K562 (cell line): Measurements from ENCODE around the gene SLC24A4. TPM values are rescaled to one million over a fixed set of nuclear protein-coding genes. Genes with fewer than 3 reads are reported as not detected.

Source experiments
- ATAC-seq: fragments of 200-7000 bp; cut with Tn5 transposase; 3 replicates; pipeline ENCODE4 v1.9.1; 2020; ENCODE audit warnings: moderate library complexity
- BruUV-seq: library from RNA; stranded (reverse); fragments of 400-500 nt; replicated peaks from 2 replicates; lab custom pipeline; 2021; lab: Mats Ljungman, UMichigan
- CTCF ChIA-PET: fragments of 300-600 bp; formaldehyde crosslinking; extraction: SDS; loops from one replicate; lab custom pipeline; 2021; ENCODE audit warnings: low intra/inter-chr PET ratio; lab: Yijun Ruan, JAX
- POLR2A ChIA-PET: fragments of 300-600, 350-650 bp; sonication (Branson Sonifier 250); formaldehyde crosslinking; extraction: SDS; loops from one replicate; lab custom pipeline; 2021; ENCODE audit warnings: antibody characterized with exemption, inconsistent platforms; lab: Yijun Ruan, JAX
- DNase-seq, 4 experiments: peaks; one replicate each; pipeline versions ENCODE4 v3.0.0 to v3.0.0-alpha.2; 2011 to 2018; ENCODE audit warnings: low spot score in 3 of 4, mixed read lengths in 3 of 4; ENCODE audit errors: extremely low read depth in 1 of 4
- FAIRE-seq: peaks from 2 replicates; lab custom pipeline; 2011; peaks lifted over from hg19 to GRCh38; lab: Jason Lieb, UNC
- H2AFZ ChIP-seq: 2 replicates; pipeline ENCODE4 v1.6.0; 2011; ENCODE audit warnings: low read depth, low read length, control low read depth, inconsistent platforms
- H3K27ac ChIP-seq: fragments of 200-600 bp; 3 replicates; pipeline ENCODE4 v1.8.0; 2011; ENCODE audit warnings: low read depth, mild to moderate bottlenecking, control low read depth, inconsistent platforms, low read length, moderate library complexity, mixed read lengths; ENCODE audit errors: extremely low read depth
- H3K27me3 ChIP-seq, 2 experiments: fragments of 300-600 bp in 1 of 2; 2 replicates in 1 of 2; 3 replicates in 1 of 2; pipeline versions ENCODE4 v1.6.0 to v1.8.0; 2011; ENCODE audit warnings: inconsistent platforms in 2 of 2, low read length in 2 of 2, mild to moderate bottlenecking in 1 of 2, mixed read lengths in 1 of 2, moderate library complexity in 1 of 2; ENCODE audit not compliant: control insufficient read depth in 2 of 2, insufficient read depth in 2 of 2
- H3K36me3 ChIP-seq: fragments of 300-600 bp; 3 replicates; pipeline ENCODE4 v1.8.0; 2011; ENCODE audit warnings: mild to moderate bottlenecking, low read length, inconsistent platforms; ENCODE audit not compliant: control insufficient read depth, insufficient read depth
- H3K4me1 ChIP-seq, 2 experiments: fragments of 200-600 bp in 1 of 2; replicated peaks in 1 of 2; 2 replicates in 1 of 2; 3 replicates in 1 of 2; pipeline versions ENCODE4 v1.5.1 to v1.8.0; 2011; ENCODE audit warnings: inconsistent platforms in 2 of 2, low read length in 2 of 2, mild to moderate bottlenecking in 1 of 2, mixed read lengths in 1 of 2, moderate library complexity in 1 of 2; ENCODE audit not compliant: control insufficient read depth in 2 of 2, insufficient read depth in 2 of 2
- H3K4me2 ChIP-seq: 2 replicates; pipeline ENCODE4 v1.6.1; 2011; ENCODE audit warnings: low read length, control low read depth, inconsistent platforms, mixed read lengths; ENCODE audit not compliant: insufficient read depth
- H3K4me3 ChIP-seq: fragments of 200-600 bp; sonication (generic), shearing (Covaris generic); 2 replicates; pipeline ENCODE4 v1.5.1; 2016; ENCODE audit warnings: control low read depth, inconsistent platforms
- H3K79me2 ChIP-seq: fragments of 200-600 bp; 3 replicates; pipeline ENCODE4 v1.8.0; 2011; ENCODE audit warnings: low read length, inconsistent platforms; ENCODE audit not compliant: control insufficient read depth, insufficient read depth
- H3K9ac ChIP-seq, 2 experiments: 2 replicates each; pipeline versions ENCODE4 v1.6.0 to v1.6.1; 2011; ENCODE audit warnings: low read depth in 2 of 2, low read length in 2 of 2, control low read depth in 1 of 2, inconsistent platforms in 1 of 2, mild to moderate bottlenecking in 1 of 2, mixed read lengths in 1 of 2; ENCODE audit not compliant: insufficient read depth in 1 of 2
- H3K9me1 ChIP-seq: one replicate; pipeline ENCODE4 v1.6.0; 2011; ENCODE audit warnings: inconsistent platforms, mild to moderate bottlenecking, low read length, moderate library complexity; ENCODE audit not compliant: control insufficient read depth, insufficient read depth
- H3K9me3 ChIP-seq: replicated peaks from 2 replicates; pipeline ENCODE4 v1.5.1; 2011; ENCODE audit warnings: low read depth, low read length, inconsistent platforms; ENCODE audit not compliant: control insufficient read depth, insufficient read depth
- H4K20me1 ChIP-seq: replicated peaks from 2 replicates; pipeline ENCODE4 v1.6.1; 2011; ENCODE audit warnings: low read length, inconsistent platforms, mixed read lengths; ENCODE audit not compliant: control insufficient read depth, insufficient read depth
- CEBPG ChIP-seq, 3 experiments: fragments of 200-800 bp in 1 of 3; sonication (Bioruptor generic) in 1 of 3; sonication (generic) in 1 of 3; formaldehyde crosslinking in 1 of 3; IDR thresholded peaks in 2 of 3; conservative IDR thresholded peaks in 1 of 3; 2 replicates each; pipeline versions ENCODE4 v1.6.1 to v1.8.0; 2016 to 2022; ENCODE audit warnings: missing compliant biosample characterization in 2 of 3, missing genetic modification characterization in 2 of 3, mild to moderate bottlenecking in 1 of 3, missing genetic modification reagents in 1 of 3
- CREB1 ChIP-seq, 2 experiments: sonication (generic) in 1 of 2; formaldehyde crosslinking in 1 of 2; IDR thresholded peaks; 2 replicates each; pipeline versions ENCODE4 v1.6.1 to v1.8.0; 2012 to 2022; ENCODE audit warnings: inconsistent platforms in 1 of 2, mild to moderate bottlenecking in 1 of 2, missing genetic modification reagents in 1 of 2, moderate library complexity in 1 of 2
- DNMT1 ChIP-seq: fragments of 450-650 bp; IDR thresholded peaks from 2 replicates; pipeline ENCODE4 v1.6.1; 2016; ENCODE audit warnings: antibody characterized with exemption, mild to moderate bottlenecking
- HLTF ChIP-seq: fragments of 450-650 bp; IDR thresholded peaks from 2 replicates; pipeline ENCODE4 v1.6.1; 2016
- HNRNPUL1 ChIP-seq: fragments of 200-400 bp; formaldehyde crosslinking; IDR thresholded peaks from 2 replicates; pipeline ENCODE4 v1.6.1; 2017; ENCODE audit warnings: low read length
- PHTF2 ChIP-seq: fragments of 250-450 bp; sonication (Bioruptor Pico); IDR thresholded peaks from 2 replicates; pipeline ENCODE4 v1.5.0; 2021; ENCODE audit warnings: mild to moderate bottlenecking
- RBM15 ChIP-seq: fragments of 200-400 bp; formaldehyde crosslinking; IDR thresholded peaks from 2 replicates; pipeline ENCODE4 v1.6.1; 2018; ENCODE audit warnings: mild to moderate bottlenecking, low read length, moderate library complexity; ENCODE audit not compliant: insufficient read depth
- ZFP30 ChIP-seq: fragments of 250-450 bp; sonication (Bioruptor Pico); IDR thresholded peaks from 2 replicates; pipeline ENCODE4 v1.8.0; 2022; ENCODE audit warnings: moderate library complexity, mild to moderate bottlenecking, inconsistent platforms, borderline replicate concordance
- WGBS: fragments of 100-300 bp; shearing (Covaris generic); methylation state at CpG from one replicate; pipeline ENCODE4 v1.1.6; 2016; ENCODE audit warnings: low coverage, mixed read lengths; ENCODE audit not compliant: insufficient coverage; ENCODE audit errors: missing lambda C conversion rate; 5-methylcytosine and 5-hydroxymethylcytosine counted together
- in situ Hi-C: fragments of 300-500 bp; cut with MboI; formaldehyde crosslinking; loops from 4 replicates; pipeline ENCODE4 v1.15.0; 2018; ENCODE audit warnings: inconsistent platforms, mixed read lengths
- intact Hi-C: fragments of 100-400 bp; cut with micrococcal nuclease; formaldehyde crosslinking; loops from 2 replicates; pipeline ENCODE4 v1.14.2; 2022
- polyA plus RNA-seq, 8 experiments: library from polyadenylated mRNA; depleted of rRNA in 4 of 8; stranded (reverse) in 5 of 8; unstranded in 3 of 8; fragments of >200 nt; fragmentation: Nextera tagmentation in 2 of 8; fragmentation: Illumina TruSeq in 1 of 8; extraction: Ambion mirVana in 2 of 8; extraction: Trizol in 1 of 8; gene quantifications; 2 replicates each; pipeline versions ENCODE4 v1.2.1 to v1.2.3, GENCODE V29; 2011 to 2014; ENCODE audit warnings: inconsistent platforms in 1 of 8, missing spikeins in 1 of 8
- total RNA-seq, 7 experiments: library from RNA; depleted of rRNA in 6 of 7; stranded (reverse); fragments of >200 nt in 6 of 7; fragmentation: Illumina TruSeq in 2 of 7; extraction: Trizol in 2 of 7; gene quantifications; 2 replicates each; pipeline versions ENCODE4 v1.2.1 to v1.2.3, GENCODE V29; 2011 to 2021; ENCODE audit warnings: low replicate concordance in 1 of 7
- TF ChIP-seq, protein P1 (sequence below): fragments of 450-650 bp; IDR thresholded peaks from 2 replicates; pipeline ENCODE4 v1.6.1; 2016; ENCODE audit warnings: low read depth
- TF ChIP-seq, protein P2 (sequence below), 2 experiments: fragments of 450-650 bp; IDR thresholded peaks; 2 replicates each; pipeline ENCODE4 v1.6.1; 2016
- TF ChIP-seq, protein P3 (sequence below), 3 experiments: IDR thresholded peaks in 2 of 3; conservative IDR thresholded peaks in 1 of 3; 2 replicates each; pipeline ENCODE4 v1.5.1; 2011 to 2012; ENCODE audit warnings: low read length in 3 of 3, mild to moderate bottlenecking in 3 of 3, control low read depth in 2 of 3, improper control_type of control experiment in 1 of 3, inconsistent platforms in 1 of 3, low read depth in 1 of 3, mixed read lengths in 1 of 3, moderate library complexity in 1 of 3; ENCODE audit not compliant: insufficient read depth in 2 of 3

Gene SLC24A4
- total and polyA plus RNA-seq, 9 of the 15 experiments (the other 6 are each of a cell fraction or from before 2014, with no cell fraction given): not detected

DNA sequence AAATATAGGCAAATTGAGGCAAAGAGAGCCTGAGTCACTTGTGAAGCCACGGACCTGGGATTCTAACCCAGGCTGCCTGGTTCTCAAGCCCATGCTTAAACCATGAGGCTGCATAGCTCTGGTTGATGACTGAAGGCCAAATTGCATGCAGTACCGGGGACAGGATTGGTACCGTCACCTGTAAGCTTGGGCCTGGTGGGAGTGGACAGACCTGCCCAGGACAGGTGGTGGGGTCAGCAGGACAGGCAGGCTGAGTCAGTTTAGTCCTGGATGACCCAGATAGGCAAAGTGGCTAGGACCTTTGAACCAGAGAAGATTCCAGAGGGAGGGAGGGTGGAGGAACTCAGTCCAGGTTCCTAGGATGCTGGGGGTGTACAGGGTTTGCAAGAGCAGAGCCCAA is 216.5 kb downstream of the SLC24A4 start:
- in situ Hi-C loops (no loop called here), intact Hi-C loops (no loop called here)
- Histone ChIP-seq H3K4me3 (no peak overlapping the region), H3K27ac (no peak overlapping the region), H3K4me1 (no peaks in the 10 kb centered on the region), H3K27me3 (peaks cover 0 to 15% of the 10 kb centered on the region in 2 experiments; a peak in 1 of 5 replicates), H4K20me1 (no peaks in the 10 kb centered on the region), H3K4me2 (no peak overlapping the region), H3K9ac (no peak overlapping the region), H3K79me2 (no peaks in the 10 kb centered on the region), H3K36me3 (no peaks in the 10 kb centered on the region), H3K9me3 (no peaks in the 10 kb centered on the region), H2AFZ (no peak overlapping the region), H3K9me1 (no peaks in the 10 kb centered on the region)
- POLR2A ChIA-PET: no interaction called here
- WGBS: 20% methylated on average over 2 of the region's 3 CpGs
- FAIRE-seq: no peak
- BruUV-seq: no TSS peak
- CTCF ChIA-PET: no interaction called here
- no peak for ATAC-seq
- DNase-seq: no peak
- no peak for TF ChIP-seq HLTF
- TF ChIP-seq CEBPG (CRISPR knock-in tag; IDR thresholded peaks at IDR 0.05): no peak
- no peak for TF ChIP-seq CEBPG (tag; conservative IDR thresholded peaks at IDR 0.05 in 1 of 2, IDR thresholded peaks at IDR 0.05 in 1 of 2)
- TF ChIP-seq, protein P1, sequence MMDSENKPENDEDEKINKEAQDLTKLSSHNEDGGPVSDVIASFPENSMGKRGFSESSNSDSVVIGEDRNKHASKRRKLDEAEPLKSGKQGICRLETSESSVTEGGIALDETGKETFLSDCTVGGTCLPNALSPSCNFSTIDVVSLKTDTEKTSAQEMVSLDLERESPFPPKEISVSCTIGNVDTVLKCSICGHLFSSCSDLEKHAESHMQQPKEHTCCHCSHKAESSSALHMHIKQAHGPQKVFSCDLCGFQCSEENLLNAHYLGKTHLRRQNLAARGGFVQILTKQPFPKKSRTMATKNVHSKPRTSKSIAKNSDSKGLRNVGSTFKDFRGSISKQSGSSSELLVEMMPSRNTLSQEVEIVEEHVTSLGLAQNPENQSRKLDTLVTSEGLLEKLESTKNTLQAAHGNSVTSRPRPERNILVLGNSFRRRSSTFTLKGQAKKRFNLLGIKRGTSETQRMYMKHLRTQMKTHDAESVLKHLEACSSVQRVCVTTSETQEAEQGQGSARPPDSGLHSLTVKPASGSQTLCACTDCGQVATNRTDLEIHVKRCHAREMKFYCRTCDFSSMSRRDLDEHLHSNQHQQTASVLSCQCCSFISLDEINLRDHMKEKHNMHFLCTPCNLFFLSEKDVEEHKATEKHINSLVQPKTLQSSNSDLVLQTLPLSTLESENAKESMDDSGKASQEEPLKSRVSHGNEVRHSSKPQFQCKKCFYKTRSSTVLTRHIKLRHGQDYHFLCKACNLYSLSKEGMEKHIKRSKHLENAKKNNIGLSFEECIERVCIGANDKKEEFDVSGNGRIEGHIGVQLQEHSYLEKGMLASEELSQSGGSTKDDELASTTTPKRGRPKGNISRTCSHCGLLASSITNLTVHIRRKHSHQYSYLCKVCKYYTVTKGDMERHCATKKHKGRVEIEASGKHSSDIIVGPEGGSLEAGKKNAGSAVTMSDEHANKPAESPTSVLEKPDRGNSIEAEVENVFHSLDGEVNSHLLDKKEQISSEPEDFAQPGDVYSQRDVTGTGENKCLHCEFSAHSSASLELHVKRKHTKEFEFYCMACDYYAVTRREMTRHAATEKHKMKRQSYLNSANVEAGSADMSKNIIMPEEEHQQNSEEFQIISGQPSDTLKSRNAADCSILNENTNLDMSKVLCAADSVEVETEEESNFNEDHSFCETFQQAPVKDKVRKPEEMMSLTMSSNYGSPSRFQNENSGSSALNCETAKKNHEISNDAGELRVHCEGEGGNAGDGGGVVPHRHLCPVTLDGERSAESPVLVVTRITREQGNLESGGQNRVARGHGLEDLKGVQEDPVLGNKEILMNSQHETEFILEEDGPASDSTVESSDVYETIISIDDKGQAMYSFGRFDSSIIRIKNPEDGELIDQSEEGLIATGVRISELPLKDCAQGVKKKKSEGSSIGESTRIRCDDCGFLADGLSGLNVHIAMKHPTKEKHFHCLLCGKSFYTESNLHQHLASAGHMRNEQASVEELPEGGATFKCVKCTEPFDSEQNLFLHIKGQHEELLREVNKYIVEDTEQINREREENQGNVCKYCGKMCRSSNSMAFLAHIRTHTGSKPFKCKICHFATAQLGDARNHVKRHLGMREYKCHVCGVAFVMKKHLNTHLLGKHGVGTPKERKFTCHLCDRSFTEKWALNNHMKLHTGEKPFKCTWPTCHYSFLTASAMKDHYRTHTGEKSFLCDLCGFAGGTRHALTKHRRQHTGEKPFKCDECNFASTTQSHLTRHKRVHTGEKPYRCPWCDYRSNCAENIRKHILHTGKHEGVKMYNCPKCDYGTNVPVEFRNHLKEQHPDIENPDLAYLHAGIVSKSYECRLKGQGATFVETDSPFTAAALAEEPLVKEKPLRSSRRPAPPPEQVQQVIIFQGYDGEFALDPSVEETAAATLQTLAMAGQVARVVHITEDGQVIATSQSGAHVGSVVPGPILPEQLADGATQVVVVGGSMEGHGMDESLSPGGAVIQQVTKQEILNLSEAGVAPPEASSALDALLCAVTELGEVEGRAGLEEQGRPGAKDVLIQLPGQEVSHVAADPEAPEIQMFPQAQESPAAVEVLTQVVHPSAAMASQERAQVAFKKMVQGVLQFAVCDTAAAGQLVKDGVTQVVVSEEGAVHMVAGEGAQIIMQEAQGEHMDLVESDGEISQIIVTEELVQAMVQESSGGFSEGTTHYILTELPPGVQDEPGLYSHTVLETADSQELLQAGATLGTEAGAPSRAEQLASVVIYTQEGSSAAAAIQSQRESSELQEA: no peak
- TF ChIP-seq CREB1 (IDR thresholded peaks at IDR 0.05): no peak
- no peak for TF ChIP-seq CREB1 (CRISPR knock-in tag; IDR thresholded peaks at IDR 0.05)
- TF ChIP-seq, protein P2, sequence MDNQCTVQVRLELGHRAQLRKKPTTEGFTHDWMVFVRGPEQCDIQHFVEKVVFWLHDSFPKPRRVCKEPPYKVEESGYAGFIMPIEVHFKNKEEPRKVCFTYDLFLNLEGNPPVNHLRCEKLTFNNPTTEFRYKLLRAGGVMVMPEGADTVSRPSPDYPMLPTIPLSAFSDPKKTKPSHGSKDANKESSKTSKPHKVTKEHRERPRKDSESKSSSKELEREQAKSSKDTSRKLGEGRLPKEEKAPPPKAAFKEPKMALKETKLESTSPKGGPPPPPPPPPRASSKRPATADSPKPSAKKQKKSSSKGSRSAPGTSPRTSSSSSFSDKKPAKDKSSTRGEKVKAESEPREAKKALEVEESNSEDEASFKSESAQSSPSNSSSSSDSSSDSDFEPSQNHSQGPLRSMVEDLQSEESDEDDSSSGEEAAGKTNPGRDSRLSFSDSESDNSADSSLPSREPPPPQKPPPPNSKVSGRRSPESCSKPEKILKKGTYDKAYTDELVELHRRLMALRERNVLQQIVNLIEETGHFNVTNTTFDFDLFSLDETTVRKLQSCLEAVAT (IDR thresholded peaks at IDR 0.05): no peak
- TF ChIP-seq HNRNPUL1: no peak
- TF ChIP-seq RBM15: no peak
- no peak for TF ChIP-seq DNMT1
- TF ChIP-seq PHTF2 (CRISPR knock-in tag): no peak
- TF ChIP-seq, protein P3, sequence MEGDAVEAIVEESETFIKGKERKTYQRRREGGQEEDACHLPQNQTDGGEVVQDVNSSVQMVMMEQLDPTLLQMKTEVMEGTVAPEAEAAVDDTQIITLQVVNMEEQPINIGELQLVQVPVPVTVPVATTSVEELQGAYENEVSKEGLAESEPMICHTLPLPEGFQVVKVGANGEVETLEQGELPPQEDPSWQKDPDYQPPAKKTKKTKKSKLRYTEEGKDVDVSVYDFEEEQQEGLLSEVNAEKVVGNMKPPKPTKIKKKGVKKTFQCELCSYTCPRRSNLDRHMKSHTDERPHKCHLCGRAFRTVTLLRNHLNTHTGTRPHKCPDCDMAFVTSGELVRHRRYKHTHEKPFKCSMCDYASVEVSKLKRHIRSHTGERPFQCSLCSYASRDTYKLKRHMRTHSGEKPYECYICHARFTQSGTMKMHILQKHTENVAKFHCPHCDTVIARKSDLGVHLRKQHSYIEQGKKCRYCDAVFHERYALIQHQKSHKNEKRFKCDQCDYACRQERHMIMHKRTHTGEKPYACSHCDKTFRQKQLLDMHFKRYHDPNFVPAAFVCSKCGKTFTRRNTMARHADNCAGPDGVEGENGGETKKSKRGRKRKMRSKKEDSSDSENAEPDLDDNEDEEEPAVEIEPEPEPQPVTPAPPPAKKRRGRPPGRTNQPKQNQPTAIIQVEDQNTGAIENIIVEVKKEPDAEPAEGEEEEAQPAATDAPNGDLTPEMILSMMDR (IDR thresholded peaks at IDR 0.05 in 2 of 3, conservative IDR thresholded peaks at IDR 0.05 in 1 of 3; ENCODE audit: insufficient read depth in 2 of 3, low read depth in 1 of 3, low read length in 3 of 3): no peak
- no peak for TF ChIP-seq ZFP30
